Measurements from ENCODE around the gene SMAD5. TPM values are rescaled to one million over a fixed set of nuclear protein-coding genes. Genes with fewer than 3 reads are reported as not detected.

Gene SMAD5
- polyA plus RNA-seq, 4 donors: 63.7 to 77.8 (median 66.5) TPM

GRCh38 chr5:136193322-136193935, 60.8 kb downstream of the SMAD5 start:
- no peak for DNase-seq (ENCODE audit: low read depth in 4 of 4, low spot score in 2 of 4)

GRCh38 chr5:136194576-136194975, 61.9 kb downstream of the SMAD5 start:
- DNase-seq (ENCODE audit: low read depth in 4 of 4, low spot score in 2 of 4): no peak

GRCh38 chr5:136195971-136196820, 63.6 kb downstream of the SMAD5 start:
- no peak for DNase-seq (ENCODE audit: low read depth in 4 of 4, low spot score in 2 of 4)

- DNase-seq (ENCODE audit: low read depth in 4 of 4, low spot score in 2 of 4): no peak
Measured at GRCh38 chr5:136197462-136198142, 65.0 kb downstream of the SMAD5 start.

GRCh38 chr5:136198453-136198852, 65.8 kb downstream of the SMAD5 start:
- no peak for DNase-seq (ENCODE audit: low read depth in 4 of 4, low spot score in 2 of 4)

GRCh38 chr5:136199408-136199807, 66.8 kb downstream of the SMAD5 start:
- DNase-seq (ENCODE audit: low read depth in 4 of 4, low spot score in 2 of 4): no peak

- DNase-seq (ENCODE audit: low read depth in 4 of 4, low spot score in 2 of 4): no peak
Measured at GRCh38 chr5:136200130-136200529, 67.5 kb downstream of the SMAD5 start.

- no peak for DNase-seq (ENCODE audit: low read depth in 4 of 4, low spot score in 2 of 4)
Measured at GRCh38 chr5:136200761-136201160, 68.1 kb downstream of the SMAD5 start.

- DNase-seq (ENCODE audit: low read depth in 4 of 4, low spot score in 2 of 4): no peak
Measured at GRCh38 chr5:136201870-136202269, 69.2 kb downstream of the SMAD5 start.

- no peak for DNase-seq (ENCODE audit: low read depth in 4 of 4, low spot score in 2 of 4)
Measured at GRCh38 chr5:136202469-136203205, 70.0 kb downstream of the SMAD5 start.

GRCh38 chr5:136203303-136203922, 70.8 kb downstream of the SMAD5 start:
- DNase-seq (ENCODE audit: low read depth in 4 of 4, low spot score in 2 of 4): no peak

GRCh38 chr5:136205061-136205702, 72.5 kb downstream of the SMAD5 start:
- DNase-seq (ENCODE audit: low read depth in 4 of 4, low spot score in 2 of 4): no peak

- no peak for DNase-seq (ENCODE audit: low read depth in 4 of 4, low spot score in 2 of 4)
Measured at GRCh38 chr5:136205941-136206340, 73.3 kb downstream of the SMAD5 start.

- no peak for DNase-seq (ENCODE audit: low read depth in 4 of 4, low spot score in 2 of 4)
Measured at GRCh38 chr5:136206361-136206760, 73.7 kb downstream of the SMAD5 start.

- DNase-seq (ENCODE audit: low read depth in 4 of 4, low spot score in 2 of 4): no peak
Measured at GRCh38 chr5:136207631-136208030, 75.0 kb downstream of the SMAD5 start.

GRCh38 chr5:136208916-136209315, 76.3 kb downstream of the SMAD5 start:
- no peak for DNase-seq (ENCODE audit: low read depth in 4 of 4, low spot score in 2 of 4)

GRCh38 chr5:136209346-136209910, 76.8 kb downstream of the SMAD5 start:
- DNase-seq (ENCODE audit: low read depth in 4 of 4, low spot score in 2 of 4): no peak

- DNase-seq (ENCODE audit: low read depth in 4 of 4, low spot score in 2 of 4): no peak
Measured at GRCh38 chr5:136210259-136210658, 77.6 kb downstream of the SMAD5 start.

GRCh38 chr5:136211282-136212040, 78.8 kb downstream of the SMAD5 start:
- DNase-seq (ENCODE audit: low read depth in 4 of 4, low spot score in 2 of 4): no peak

All from left renal cortex interstitium (tissue), 4 donors.